HepG2 (cell line): ENCODE results near the gene CISD3. TPM values are rescaled to one million over a fixed set of nuclear protein-coding genes. Genes with fewer than 3 reads are reported as not detected.

Source experiments
- AHDC1 ChIP-seq: sonication (generic); formaldehyde crosslinking; IDR thresholded peaks from 2 replicates; pipeline ENCODE4 v1.5.1; 2020; ENCODE audit warnings: mild to moderate bottlenecking, missing genetic modification reagents, borderline replicate concordance
- HOXA3 ChIP-seq: sonication (generic); formaldehyde crosslinking; IDR thresholded peaks from 2 replicates; pipeline ENCODE4 v1.5.0; 2020; ENCODE audit warnings: missing genetic modification reagents
- MAZ ChIP-seq, 2 experiments: sonication (generic) in 1 of 2; formaldehyde crosslinking in 1 of 2; IDR thresholded peaks; 2 replicates each; pipeline versions ENCODE4 v1.5.0 to v1.6.1; 2012 to 2020; ENCODE audit warnings: low read depth in 2 of 2, mild to moderate bottlenecking in 2 of 2, borderline replicate concordance in 1 of 2, improper control_type of control experiment in 1 of 2, low read length in 1 of 2, missing genetic modification reagents in 1 of 2, moderate library complexity in 1 of 2
- MED1 ChIP-seq: sonication (generic); formaldehyde crosslinking; IDR thresholded peaks from 2 replicates; pipeline ENCODE4 v1.4.0; 2020; ENCODE audit warnings: missing genetic modification reagents
- MED8 ChIP-seq: sonication (generic); formaldehyde crosslinking; IDR thresholded peaks from 2 replicates; pipeline ENCODE4 v1.8.1; 2023; ENCODE audit warnings: mild to moderate bottlenecking, missing genetic modification reagents; ENCODE audit not compliant: insufficient replicate concordance
- NR2F1 ChIP-seq, 2 experiments: fragments of 450-650 bp in 1 of 2; formaldehyde crosslinking in 1 of 2; IDR thresholded peaks; 2 replicates each; pipeline versions ENCODE4 v1.5.0 to v1.6.1; 2016 to 2020; ENCODE audit warnings: mild to moderate bottlenecking in 1 of 2, missing compliant biosample characterization in 1 of 2, missing genetic modification reagents in 1 of 2, moderate library complexity in 1 of 2
- SALL1 ChIP-seq: sonication (generic); formaldehyde crosslinking; IDR thresholded peaks from 2 replicates; pipeline ENCODE4 v1.8.0; 2022; ENCODE audit warnings: mild to moderate bottlenecking, missing genetic modification reagents
- SMAD1 ChIP-seq: sonication (generic); formaldehyde crosslinking; IDR thresholded peaks from 2 replicates; pipeline ENCODE4 v1.4.0; 2020; ENCODE audit warnings: missing genetic modification reagents, low read depth, mild to moderate bottlenecking, borderline replicate concordance
- ZMYM4 ChIP-seq: sonication (generic); formaldehyde crosslinking; IDR thresholded peaks from 2 replicates; pipeline ENCODE4 v1.8.1; 2023; ENCODE audit warnings: mild to moderate bottlenecking, missing genetic modification reagents
- ZNF160 ChIP-seq: sonication (generic); formaldehyde crosslinking; IDR thresholded peaks from 2 replicates; pipeline ENCODE4 v1.8.0; 2022; ENCODE audit warnings: mild to moderate bottlenecking, inconsistent platforms, missing genetic modification reagents
- ZNF788 ChIP-seq: sonication (generic); formaldehyde crosslinking; IDR thresholded peaks from 2 replicates; pipeline ENCODE4 v1.5.0; 2020; ENCODE audit warnings: mild to moderate bottlenecking, missing genetic modification reagents, borderline replicate concordance
- ZSCAN9 ChIP-seq: IDR thresholded peaks from 2 replicates; pipeline ENCODE4 v1.6.1; 2016; ENCODE audit warnings: borderline replicate concordance
- ZZZ3 ChIP-seq: sonication (generic); formaldehyde crosslinking; IDR thresholded peaks from 2 replicates; pipeline ENCODE4 v1.4.0; 2020; ENCODE audit warnings: missing genetic modification reagents, mild to moderate bottlenecking, borderline replicate concordance
- polyA plus RNA-seq, 8 experiments: library from polyadenylated mRNA; depleted of rRNA in 3 of 8; stranded (reverse) in 7 of 8; unstranded in 1 of 8; fragments of >200 nt; fragmentation: Illumina TruSeq in 4 of 8; extraction: Trizol in 4 of 8; gene quantifications; 2 replicates each; pipeline versions ENCODE4 v1.2.1 to v1.2.3, GENCODE V29; 2011 to 2016; ENCODE audit warnings: low read depth in 4 of 8, missing spikeins in 1 of 8, mixed read lengths in 1 of 8; ENCODE audit not compliant: insufficient read depth in 1 of 8
- total RNA-seq, 5 experiments: library from RNA; depleted of rRNA; stranded (reverse); fragments of >200 nt; fragmentation: Illumina TruSeq; extraction: Trizol; gene quantifications; 2 replicates each; pipeline ENCODE4 v1.2.3, GENCODE V29; 2016; ENCODE audit warnings: low read depth in 1 of 5
- TF ChIP-seq, protein P1 (sequence below): sonication (generic); formaldehyde crosslinking; IDR thresholded peaks from 2 replicates; pipeline ENCODE4 v1.4.0; 2020; ENCODE audit warnings: mild to moderate bottlenecking, missing genetic modification reagents
- TF ChIP-seq, protein P2 (sequence below): sonication (generic); formaldehyde crosslinking; IDR thresholded peaks from 2 replicates; pipeline ENCODE4 v1.4.0; 2020; ENCODE audit warnings: missing genetic modification reagents; ENCODE audit errors: not compliant biosample characterization
- TF ChIP-seq, protein P3 (sequence below): sonication (generic); formaldehyde crosslinking; IDR thresholded peaks from 2 replicates; pipeline ENCODE4 v1.5.0; 2020; ENCODE audit warnings: missing genetic modification reagents
- TF ChIP-seq, protein P4 (sequence below): IDR thresholded peaks from 2 replicates; pipeline ENCODE4 v1.6.1; 2012; ENCODE audit warnings: inconsistent platforms
- TF ChIP-seq, protein P5 (sequence below): sonication (generic); formaldehyde crosslinking; IDR thresholded peaks from 2 replicates; pipeline ENCODE4 v1.4.0; 2020; ENCODE audit warnings: missing genetic modification reagents

The CISD3 gene
- total and polyA plus RNA-seq, 2 of the 13 experiments (the other 11 are each of a cell fraction or from before 2014, with no cell fraction given) = 30.0 to 34.1 TPM

DNA sequence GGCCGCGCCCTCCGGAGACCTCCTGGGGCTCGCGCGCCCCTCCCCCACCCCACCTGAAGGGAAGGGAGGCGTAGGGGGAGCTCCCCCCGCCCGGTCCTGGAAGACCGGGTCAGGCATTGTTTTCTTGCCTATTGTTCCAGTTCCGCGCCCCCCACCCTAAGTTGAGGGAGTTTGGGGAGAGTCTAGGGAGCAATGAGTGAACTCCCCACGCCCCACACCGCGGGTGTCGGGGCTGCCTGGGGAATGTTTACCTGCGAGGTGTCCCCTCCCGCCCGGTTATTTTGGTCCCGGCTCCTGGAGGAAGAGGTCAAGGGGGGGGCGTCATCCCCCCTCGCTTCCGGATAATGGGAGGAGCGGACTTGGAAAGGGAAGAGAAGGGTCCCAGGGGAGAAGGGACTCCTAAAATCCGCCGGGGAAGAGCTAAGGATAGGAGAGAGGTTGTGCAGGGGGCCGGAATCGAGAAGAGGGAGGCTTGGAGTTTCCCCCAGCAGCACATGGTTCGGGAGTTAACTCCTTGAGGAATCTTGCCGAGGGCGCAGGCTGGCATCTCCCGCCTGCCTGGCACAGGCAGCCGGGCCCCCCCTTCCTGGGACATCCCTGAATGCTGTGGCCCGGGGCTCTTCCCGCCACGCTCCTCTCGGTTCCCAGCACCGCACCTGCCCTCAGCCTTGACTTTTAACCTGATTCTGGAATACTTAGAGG, 24.2 kb upstream of the CISD3 start (continued):
- TF ChIP-seq, protein P1, sequence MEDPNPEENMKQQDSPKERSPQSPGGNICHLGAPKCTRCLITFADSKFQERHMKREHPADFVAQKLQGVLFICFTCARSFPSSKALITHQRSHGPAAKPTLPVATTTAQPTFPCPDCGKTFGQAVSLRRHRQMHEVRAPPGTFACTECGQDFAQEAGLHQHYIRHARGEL (CRISPR knock-in tag) = 0 out of 2 replicates have a peak, but pooled peaks have one; percentile 20
- TF ChIP-seq SALL1 (CRISPR knock-in tag) = peak; percentile 62
- TF ChIP-seq ZSCAN9 (CRISPR knock-in tag) = no peak; the same call in 1 of the 2 replicates
- TF ChIP-seq, protein P2, sequence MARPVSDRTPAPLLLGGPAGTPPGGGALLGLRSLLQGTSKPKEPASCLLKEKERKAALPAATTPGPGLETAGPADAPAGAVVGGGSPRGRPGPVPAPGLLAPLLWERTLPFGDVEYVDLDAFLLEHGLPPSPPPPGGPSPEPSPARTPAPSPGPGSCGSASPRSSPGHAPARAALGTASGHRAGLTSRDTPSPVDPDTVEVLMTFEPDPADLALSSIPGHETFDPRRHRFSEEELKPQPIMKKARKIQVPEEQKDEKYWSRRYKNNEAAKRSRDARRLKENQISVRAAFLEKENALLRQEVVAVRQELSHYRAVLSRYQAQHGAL (CRISPR knock-in tag) = no peak
- TF ChIP-seq, protein P3, sequence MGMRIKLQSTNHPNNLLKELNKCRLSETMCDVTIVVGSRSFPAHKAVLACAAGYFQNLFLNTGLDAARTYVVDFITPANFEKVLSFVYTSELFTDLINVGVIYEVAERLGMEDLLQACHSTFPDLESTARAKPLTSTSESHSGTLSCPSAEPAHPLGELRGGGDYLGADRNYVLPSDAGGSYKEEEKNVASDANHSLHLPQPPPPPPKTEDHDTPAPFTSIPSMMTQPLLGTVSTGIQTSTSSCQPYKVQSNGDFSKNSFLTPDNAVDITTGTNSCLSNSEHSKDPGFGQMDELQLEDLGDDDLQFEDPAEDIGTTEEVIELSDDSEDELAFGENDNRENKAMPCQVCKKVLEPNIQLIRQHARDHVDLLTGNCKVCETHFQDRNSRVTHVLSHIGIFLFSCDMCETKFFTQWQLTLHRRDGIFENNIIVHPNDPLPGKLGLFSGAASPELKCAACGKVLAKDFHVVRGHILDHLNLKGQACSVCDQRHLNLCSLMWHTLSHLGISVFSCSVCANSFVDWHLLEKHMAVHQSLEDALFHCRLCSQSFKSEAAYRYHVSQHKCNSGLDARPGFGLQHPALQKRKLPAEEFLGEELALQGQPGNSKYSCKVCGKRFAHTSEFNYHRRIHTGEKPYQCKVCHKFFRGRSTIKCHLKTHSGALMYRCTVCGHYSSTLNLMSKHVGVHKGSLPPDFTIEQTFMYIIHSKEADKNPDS = peak; percentile 68; the same call in 1 of the 2 replicates
- TF ChIP-seq SMAD1 (CRISPR knock-in tag) = no peak
- TF ChIP-seq, protein P4, sequence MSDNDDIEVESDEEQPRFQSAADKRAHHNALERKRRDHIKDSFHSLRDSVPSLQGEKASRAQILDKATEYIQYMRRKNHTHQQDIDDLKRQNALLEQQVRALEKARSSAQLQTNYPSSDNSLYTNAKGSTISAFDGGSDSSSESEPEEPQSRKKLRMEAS = peak; percentile 58
- peak; percentile 47 to 57; a peak in 2 of 4 replicates for TF ChIP-seq NR2F1 (CRISPR knock-in tag; IDR thresholded peaks at IDR 0.05)
- TF ChIP-seq ZNF160 (CRISPR knock-in tag) = 0 out of 2 replicates have a peak, but pooled peaks have one; percentile 32
- peak; percentile 25; the same call in 1 of the 2 replicates for TF ChIP-seq MAZ (IDR thresholded peaks at IDR 0.05; ENCODE audit: borderline replicate concordance, low read depth, low read length)
- TF ChIP-seq MAZ (CRISPR knock-in tag; IDR thresholded peaks at IDR 0.05; ENCODE audit: low read depth) = no peak; the same call in 1 of the 2 replicates
- TF ChIP-seq ZMYM4 (CRISPR knock-in tag) = peak; percentile 55; the same call in 1 of the 2 replicates
- 0 out of 2 replicates have a peak, but pooled peaks have one; percentile 3 for TF ChIP-seq HOXA3 (CRISPR knock-in tag)
- 0 out of 2 replicates have a peak, but pooled peaks have one; percentile 36 for TF ChIP-seq ZZZ3 (CRISPR knock-in tag)
- TF ChIP-seq MED1 (CRISPR knock-in tag) = peak; percentile 54
- TF ChIP-seq, protein P5, sequence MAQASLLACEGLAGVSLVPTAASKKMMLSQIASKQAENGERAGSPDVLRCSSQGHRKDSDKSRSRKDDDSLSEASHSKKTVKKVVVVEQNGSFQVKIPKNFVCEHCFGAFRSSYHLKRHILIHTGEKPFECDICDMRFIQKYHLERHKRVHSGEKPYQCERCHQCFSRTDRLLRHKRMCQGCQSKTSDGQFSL = peak; percentile 21; the same call in 1 of the 2 replicates
- peak; percentile 88 for TF ChIP-seq MED8 (CRISPR knock-in tag)
- no peak for TF ChIP-seq AHDC1 (CRISPR knock-in tag)
- 0 out of 2 replicates have a peak, but pooled peaks have one; percentile 41 for TF ChIP-seq ZNF788
